HG02642 (cell line): ENCODE results near the gene MMP28.
A peak's percentile ranks its signal among the peaks of the same experiment; 100 is the strongest.

ENCODE experiments used
- ATAC-seq: cut with Tn5 transposase; IDR thresholded peaks from one replicate; pipeline ENCODE4 v1.9.1; 2021; ENCODE audit warnings: mild to moderate bottlenecking; ENCODE audit not compliant: unreplicated experiment, poor library complexity

The MMP28 gene, protein sequence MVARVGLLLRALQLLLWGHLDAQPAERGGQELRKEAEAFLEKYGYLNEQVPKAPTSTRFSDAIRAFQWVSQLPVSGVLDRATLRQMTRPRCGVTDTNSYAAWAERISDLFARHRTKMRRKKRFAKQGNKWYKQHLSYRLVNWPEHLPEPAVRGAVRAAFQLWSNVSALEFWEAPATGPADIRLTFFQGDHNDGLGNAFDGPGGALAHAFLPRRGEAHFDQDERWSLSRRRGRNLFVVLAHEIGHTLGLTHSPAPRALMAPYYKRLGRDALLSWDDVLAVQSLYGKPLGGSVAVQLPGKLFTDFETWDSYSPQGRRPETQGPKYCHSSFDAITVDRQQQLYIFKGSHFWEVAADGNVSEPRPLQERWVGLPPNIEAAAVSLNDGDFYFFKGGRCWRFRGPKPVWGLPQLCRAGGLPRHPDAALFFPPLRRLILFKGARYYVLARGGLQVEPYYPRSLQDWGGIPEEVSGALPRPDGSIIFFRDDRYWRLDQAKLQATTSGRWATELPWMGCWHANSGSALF

DNA sequence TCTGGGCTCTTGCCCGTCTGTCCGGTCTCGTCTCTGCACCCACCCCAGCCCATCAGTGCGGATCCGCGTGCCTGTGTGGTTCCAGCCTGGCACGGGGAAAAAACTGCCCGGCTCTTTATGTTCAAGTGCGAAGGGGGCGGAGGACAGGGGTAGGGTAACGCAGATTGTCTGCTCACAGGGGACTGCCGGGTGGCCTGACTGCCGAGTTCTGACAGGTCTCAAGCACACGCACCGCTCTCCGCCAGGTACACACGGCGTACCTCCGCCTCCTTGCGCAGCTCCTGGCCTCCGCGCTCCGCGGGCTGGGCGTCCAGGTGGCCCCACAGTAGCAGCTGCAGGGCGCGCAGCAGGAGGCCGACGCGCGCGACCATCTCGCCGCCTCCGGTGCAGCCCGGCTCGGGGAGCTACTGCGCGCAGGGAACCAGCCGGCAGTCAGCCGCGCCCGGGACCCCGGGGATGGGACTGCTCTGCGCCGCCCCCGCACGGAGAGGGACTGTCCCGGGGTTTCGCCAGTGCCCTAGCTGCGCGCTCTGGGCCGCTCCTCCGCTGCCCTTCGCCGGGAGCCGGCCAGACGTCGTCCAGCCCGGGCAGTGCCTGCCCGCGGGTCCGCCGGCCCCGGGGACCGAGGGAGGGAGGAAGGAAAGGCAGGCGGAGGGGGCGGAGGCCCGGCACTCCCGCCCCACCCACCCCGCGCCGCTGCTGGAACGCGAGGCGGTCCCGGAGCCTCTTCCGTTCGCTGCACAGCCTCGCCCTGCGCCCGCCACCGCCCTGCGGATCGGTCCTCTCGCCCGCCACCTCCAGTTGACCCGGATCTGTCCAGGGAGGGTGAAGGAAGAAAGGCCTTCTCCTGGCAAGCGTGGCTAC lies at the start of gene MMP28:
Gene MMP28 (minus strand): TSS at position 635 of the 864 bp plus-strand sequence. CDS start 264 bp downstream, at position 371.
- ATAC-seq: no peak

DNA sequence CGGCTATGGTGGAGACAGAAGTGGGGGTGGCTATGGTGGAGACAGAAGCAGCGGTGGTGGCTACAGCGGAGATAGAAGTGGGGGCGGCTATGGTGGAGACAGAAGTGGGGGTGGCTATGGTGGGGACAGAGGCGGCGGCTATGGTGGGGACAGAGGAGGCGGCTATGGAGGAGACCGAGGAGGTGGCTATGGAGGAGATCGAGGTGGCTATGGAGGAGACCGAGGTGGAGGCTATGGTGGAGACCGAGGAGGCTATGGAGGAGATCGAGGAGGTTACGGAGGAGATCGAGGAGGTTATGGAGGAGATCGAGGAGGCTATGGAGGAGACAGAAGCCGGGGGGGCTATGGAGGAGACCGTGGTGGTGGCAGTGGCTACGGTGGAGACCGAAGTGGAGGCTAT lies 49.1 kb upstream of the MMP28 start:
- ATAC-seq: no peak

DNA sequence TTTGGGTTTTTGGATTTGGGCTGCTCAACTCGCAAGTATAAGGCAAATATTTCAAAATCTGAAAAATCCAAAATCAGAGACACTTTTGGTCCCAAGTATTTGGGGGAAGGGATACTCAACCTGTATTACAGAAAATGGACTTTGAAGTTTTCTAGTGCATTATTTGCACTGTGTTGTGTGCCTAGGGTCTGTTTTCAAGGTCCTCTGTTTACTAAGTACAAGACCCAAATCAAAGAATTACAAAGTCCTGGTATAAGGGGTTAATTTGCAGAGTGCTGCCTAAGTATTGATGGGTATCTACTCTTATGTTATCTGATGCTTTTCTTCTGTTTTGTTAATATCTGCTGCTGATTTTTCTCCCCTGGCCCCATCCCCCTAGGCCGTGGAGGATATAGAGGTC lies 48.3 kb upstream of the MMP28 start:
- ATAC-seq: no peak

DNA sequence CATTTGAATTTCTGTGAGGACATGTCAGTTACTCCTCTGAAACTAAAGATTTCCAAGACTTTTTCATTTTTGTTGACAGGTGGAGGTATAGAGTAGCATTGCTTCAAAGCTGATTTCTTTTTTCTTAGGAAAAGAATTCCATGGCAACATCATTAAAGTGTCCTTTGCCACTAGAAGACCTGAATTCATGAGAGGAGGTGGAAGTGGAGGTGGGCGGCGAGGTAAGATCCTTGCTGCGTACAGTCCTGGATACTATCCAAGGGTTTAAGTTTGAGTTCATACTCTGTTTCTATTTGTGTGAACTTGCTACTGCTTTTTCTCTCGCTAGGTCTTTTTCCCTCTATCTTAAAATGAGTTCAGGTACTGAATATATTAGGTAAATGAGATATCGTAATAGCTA lies 46.8 kb upstream of the MMP28 start:
- no peak for ATAC-seq

DNA sequence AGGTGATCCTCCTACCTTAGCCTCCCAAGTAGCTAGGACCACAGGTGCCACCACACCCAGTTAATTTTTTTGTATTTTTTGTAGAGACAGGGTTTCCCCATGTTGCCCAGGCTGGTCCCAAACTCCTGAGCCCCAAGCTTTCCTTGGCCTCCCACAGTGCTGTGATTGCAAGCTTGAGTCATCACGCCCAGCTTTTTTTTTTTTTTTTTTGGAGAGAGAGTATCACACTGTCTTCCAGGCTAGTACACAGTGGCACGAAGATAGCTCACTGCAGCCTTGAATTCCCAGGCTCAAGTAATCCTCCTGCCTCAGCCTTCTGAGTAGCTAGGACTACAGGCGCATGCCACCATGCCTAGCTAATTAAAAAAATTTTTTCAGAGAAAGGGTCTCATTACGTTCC lies 46.1 kb upstream of the MMP28 start:
- ATAC-seq: no peak

DNA sequence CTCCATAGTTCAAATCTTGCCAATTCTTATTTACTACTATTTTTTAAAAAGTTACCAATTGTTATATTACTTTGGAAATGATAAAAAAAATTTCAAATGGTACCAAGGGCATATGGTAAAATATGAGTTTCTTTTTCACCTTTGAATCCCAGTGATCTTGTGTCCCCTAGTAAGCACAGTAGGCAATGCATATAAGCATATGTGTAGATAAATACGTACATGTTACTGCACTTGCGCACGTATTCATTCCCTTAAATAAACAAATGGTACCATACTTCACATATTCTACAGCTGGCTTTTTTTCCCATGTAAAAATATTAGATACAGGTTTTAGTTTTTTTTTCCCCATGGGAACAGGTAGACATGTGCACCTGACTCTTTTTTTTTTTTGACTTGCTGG lies 45.7 kb upstream of the MMP28 start:
- ATAC-seq: no peak

DNA sequence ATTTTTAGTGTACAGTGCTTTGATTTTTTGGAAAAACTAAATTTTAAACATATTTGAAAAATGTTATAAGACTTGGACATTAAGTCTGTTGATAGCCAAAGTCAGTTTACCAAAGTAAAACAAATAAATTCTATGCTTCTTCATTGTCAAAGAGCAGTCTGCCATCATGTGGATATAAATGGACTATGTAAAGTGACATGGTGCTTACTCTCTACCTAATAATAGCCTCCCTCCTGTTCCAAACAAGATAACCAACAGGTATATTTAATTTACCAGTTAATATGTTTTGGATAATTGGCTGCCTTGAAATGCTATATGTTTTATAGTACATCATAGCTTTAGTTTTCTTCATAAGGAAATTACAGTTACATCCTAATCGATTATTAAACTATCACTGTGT lies 29.8 kb upstream of the MMP28 start:
- no peak for ATAC-seq

DNA sequence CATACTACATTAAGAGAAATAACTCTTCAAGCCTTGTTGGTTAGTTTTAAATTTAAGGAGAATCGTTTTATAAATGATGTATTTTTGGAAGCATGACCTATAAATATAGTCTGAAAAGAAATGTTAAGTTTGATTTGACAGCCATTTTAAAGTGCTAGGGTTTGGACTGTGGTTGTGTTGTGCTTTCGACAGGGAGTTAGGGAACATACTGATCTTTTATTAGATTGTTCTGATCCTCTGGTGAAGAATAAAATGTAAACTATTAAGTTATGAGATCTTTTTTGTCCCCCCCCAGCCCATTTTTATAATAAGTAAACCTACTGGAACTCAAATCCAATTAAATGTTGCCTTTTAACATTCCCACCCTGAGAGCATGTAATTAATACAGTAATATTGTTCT lies 25.9 kb upstream of the MMP28 start:
- ATAC-seq: no peak

DNA sequence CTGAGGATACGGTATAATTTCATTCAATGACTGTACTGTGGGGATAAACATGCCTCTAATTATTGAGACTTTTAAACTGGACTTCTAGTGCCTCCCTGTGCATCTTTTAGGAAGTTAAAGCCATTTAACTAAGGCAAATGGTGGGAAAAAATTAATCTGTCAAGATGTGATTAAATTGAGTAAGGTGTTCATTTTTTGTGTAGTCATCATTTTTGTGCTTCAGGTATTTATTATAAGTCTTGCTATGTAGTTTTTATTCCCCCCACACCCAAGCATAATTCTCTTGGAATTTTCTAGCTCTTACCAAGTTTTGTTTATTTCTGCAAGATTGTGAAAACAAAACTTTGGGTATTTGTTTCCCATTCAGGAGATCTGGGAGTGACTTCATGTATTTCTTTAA lies 24.0 kb upstream of the MMP28 start:
- no peak for ATAC-seq

DNA sequence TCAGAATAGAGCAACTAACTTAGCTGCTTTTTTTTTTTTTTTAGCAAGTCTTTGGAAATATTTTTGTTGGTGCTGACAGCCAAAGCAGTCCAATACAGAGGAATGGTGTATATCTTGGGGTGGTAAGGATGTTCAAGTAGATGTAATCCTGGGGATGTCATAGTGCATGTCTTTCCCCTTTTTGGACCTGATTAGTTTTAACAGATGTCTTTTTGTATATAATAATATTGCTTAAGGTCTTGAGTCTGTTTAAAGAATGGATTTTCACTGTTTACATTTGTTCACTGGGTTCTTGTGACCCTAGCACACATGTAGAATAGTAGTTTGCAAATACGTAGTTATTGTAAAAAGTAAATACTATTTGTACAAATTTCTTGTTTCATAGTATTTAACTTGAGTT lies 21.8 kb upstream of the MMP28 start:
- no peak for ATAC-seq

DNA sequence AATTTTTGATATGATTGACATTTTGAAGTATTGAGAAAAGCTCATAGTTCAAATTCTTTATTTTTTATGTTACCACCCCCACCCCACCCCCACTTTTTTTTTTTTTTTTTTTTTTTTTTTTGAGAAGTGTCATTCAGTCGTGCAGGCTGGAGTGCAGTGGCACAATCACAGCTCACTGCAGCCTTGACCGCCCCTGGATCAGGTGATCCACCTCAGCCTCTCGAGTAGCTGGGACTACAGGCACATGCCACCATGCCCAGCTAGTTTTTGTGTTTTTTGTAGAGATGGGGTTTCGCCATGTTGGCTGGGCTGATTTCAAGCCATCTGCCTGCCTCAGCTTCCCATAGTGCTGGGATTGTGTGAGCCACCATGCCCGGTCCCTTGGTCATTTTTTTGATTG lies 21.3 kb upstream of the MMP28 start:
- ATAC-seq: no peak

DNA sequence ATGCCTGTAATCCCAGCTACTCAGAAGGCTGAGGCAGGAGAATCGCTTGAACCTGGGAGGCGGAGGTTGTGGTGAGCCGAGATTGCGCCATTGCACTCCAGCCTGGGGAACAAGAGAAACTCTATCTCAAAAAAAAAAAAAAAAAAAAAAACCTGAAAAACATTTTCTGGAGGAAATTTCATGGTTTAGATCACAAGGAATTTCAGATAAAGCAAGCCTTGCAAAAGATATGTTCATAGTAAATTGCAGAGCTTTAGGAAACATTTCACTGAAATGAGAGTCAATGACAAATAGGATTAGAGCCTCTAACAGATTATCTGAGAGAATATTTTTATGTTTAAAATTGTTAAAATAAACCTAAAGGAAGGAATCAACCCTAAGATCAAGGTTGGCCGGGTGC lies 17.0 kb upstream of the MMP28 start:
- no peak for ATAC-seq

DNA sequence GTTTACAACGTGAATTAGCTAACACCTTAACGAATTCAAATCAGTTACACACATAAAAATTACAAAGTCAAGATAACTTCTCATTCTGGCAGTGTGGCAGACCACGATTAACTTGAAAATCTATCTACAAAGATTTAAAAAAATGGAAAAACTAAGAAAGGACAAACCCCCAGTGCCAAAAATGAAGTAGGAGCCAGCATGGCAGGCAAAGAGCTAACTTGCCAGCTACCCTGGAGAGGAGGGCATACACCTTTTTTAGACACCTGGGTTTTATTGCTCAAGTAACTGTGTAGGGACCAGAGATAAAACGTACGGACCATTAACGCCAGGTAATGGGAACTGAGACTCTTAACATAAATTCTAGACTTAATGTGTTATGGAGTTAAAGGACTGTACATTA lies 16.3 kb upstream of the MMP28 start:
- ATAC-seq: no peak

DNA sequence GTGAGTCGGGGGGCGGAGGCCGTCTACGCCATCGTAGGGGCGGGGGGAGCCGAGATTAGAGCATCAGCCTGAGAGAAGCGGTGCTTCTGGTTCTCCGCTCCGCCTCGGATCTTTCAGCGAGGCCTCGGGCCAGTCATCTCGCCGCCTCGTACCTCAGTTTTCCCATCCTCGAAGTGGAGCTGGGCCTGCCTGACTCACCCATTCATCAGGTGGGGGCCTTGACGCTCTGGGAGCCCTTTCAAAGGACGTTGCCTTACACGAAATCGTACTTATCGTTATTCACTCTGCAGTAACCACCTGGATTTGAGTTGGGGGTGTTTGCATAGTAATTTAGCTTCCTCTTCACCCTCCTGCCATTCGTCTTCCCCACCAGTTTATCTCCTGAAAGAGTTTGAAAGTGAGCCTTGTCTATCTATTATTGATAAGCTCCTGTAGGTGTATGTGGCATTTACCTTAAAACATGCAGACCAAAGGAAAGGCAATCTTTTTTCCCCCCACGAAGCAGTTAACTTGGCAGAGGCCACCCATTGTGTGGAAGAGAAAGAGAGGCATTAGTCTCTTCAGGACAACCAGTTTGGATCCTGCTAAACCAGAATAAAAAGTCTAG lies 14.5 kb upstream of the MMP28 start:
- ATAC-seq: peak; percentile 3

DNA sequence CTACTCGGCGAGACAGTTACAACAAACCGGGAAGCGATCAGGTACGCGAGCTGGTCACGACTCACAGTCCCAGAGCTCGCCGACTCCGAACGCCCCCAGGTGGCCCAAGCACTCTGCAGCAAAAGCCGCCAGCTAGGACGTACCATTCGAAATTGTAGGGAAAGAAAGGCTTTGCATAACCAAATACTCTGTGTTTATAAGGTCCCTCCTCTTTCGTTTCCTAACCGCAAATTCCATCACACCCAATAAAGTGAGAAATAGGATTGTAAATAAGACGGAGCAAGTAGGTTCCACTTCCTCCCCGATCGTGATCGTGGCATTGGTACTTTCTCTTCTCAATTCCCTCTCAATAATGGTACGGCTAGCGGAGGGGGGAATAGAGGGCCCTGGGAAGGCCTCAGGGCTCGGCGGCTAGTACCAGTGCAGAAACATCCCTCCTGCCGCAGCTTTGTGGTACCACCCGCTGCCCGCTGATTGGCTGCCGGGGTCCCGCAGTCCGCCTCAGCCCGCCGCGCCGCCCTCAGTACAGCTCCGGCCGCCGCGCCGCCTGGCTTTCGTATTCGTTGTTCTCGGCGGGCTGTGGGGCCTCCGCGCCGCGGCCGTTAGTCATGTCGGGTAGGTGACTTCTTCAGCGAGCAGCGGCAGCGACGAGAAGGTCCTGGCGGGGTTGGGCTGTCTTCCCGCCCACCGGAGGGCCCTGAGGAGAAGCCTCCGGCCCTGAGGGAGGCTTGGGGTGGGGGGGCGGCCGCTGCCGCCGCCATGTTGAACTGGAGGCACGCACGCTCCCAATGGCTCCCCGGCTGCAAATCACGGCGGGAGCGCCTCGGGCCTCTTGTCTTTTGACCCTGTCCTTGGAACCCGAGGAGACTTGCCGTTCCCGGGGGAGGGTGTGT lies 13.8 kb upstream of the MMP28 start, which contains the start of gene TAF15:
Gene TAF15 (plus strand): TSS at position 523 of the 893 bp plus-strand sequence. CDS start 86 bp downstream, at position 609.
- ATAC-seq: peak; percentile 96

DNA sequence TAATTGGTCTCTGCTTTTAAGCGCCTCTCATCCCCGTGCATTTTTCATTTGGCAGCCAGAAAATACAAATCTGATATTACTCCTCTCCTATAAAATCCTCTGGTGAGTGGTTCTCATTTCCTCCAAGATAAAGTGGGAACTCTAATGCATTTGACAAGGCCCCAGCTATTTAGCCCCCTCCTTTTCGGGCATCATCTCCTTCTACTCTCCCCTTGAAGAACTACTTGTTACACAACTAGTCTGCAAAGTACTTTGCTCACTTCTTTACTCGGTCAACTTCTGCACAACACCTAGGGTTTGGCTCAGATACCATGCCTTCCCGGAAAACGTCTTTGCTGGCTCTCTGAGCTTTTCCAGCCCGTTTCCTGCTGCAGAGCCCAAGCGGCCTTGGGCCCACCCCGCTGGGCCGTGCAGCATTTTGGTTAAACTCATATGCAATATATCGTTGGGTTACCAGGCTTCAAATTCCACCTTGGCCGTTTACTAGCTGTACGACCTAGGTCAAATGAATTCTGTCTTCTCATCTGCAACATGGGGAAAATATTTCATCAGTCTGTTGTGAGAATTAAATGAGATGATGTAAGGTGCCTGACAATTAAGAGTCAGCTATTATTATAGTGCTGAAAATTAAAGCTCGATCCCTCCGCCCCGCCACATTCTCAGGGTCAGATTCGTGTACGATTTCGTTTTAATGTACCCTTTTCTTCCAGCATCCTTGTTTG lies 13.0 kb upstream of the MMP28 start:
- ATAC-seq: no peak

DNA sequence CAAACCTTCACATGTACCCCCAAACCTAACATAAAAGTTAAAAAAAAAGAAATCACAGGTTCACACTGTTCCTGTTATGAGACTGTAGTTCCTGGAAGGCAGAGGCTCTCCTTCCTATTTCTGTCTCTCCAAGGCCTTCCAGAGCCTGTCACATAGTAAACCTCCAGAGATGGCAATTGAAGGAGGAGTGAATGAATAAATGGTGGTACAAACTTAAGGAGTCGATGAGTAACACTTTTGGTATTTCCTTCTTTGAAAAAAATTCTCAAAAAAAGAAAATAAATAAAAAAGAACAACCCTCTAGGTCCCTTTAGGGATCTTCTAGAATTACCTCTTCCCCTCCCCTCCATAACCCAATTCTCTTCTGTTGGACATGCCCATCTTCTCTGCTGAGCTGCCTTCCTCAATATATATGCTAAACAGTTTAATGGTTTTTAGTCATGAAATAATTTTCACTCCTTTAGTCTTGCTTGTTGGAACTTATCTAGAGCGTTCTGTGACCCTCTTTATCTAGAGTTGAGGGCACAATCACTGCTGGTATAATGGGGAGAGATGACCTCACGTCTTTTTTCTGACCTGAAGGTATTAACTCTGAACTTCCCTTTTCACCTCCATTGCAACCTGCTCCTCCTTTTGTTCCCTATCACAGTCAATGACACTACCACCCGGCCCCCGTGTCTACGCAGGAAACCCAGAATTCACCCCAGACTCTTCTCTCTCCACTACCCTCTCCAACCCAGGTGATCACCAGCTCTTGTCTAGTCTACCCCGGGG lies 12.1 kb upstream of the MMP28 start:
- no peak for ATAC-seq

DNA sequence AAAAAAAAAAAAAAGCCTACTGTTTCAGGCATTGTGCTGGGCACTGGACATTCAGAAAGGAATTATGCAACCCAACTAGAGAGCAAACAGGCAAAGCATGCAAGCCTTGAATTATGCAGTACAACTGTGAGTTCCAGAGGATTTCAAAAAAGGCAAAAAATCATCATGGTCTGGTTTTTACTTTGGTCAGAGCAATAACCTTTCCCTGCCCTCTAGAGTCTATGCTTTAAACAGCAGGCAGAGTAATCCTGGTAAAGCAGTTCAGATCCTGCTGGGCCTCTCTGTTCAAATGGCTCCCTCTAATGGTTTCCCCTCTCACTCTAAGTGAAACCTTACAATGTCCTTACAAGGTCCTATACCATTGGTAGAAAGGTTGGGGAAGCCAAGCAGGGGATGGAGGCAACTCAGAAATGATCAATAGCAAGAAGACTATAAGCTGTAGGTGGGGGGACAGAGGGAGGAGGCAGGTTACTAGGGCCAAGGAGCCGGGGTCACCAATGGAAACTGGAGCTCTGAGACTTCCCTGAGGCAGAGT lies 9.3 kb upstream of the MMP28 start:
- ATAC-seq: no peak
